Stimulated activated memory B cell treated with anti-CD40 and anti-IgM and Interleukin-4, amounts not matched to agents 10 μg/mL and 1 μg/mL and 100 μg/mL, for 72 hours (primary cell): Measurements from ENCODE around the gene APOL3.
"Not testable (repeated sequence)": the region's sequence is repeated elsewhere in the genome, so short reads cannot be mapped to it uniquely, and the experiment has no call there.

Experiments used
- ATAC-seq: fragments of 150-1000 bp; cut with Tn5 transposase; 2 replicates; pipeline ENCODE4 v1.10.0; 2021
- H3K27ac Mint-ChIP-seq: one replicate; pipeline ENCODE4 v1.8.0; 2022; ENCODE audit warnings: mild to moderate bottlenecking, mixed read lengths
- H3K27me3 Mint-ChIP-seq: one replicate; pipeline ENCODE4 v1.8.0; 2022; ENCODE audit warnings: mixed read lengths
- H3K36me3 Mint-ChIP-seq: one replicate; pipeline ENCODE4 v1.8.0; 2022; ENCODE audit warnings: mixed read lengths
- H3K4me1 Mint-ChIP-seq: one replicate; pipeline ENCODE4 v1.8.0; 2022; ENCODE audit warnings: mixed read lengths
- H3K4me3 Mint-ChIP-seq: one replicate; pipeline ENCODE4 v1.8.0; 2022; ENCODE audit warnings: mild to moderate bottlenecking, moderate library complexity, mixed read lengths
- H3K9me3 Mint-ChIP-seq: one replicate; pipeline ENCODE4 v1.8.0; 2022; ENCODE audit warnings: mixed read lengths

The APOL3 gene

GRCh38 chr22:36136988-36137387, 23.6 kb downstream of the APOL3 start:
- no peak for ATAC-seq
- H3K27me3 Mint-ChIP-seq = no peaks in the 10 kb centered on the region
- no peaks in the 10 kb centered on the region for H3K9me3 Mint-ChIP-seq
- H3K36me3 Mint-ChIP-seq = peaks cover 24% of the 10 kb centered on the region
- H3K4me3 Mint-ChIP-seq = no peak overlapping the region
- no peak overlapping the region for H3K27ac Mint-ChIP-seq
- no peaks in the 10 kb centered on the region for H3K4me1 Mint-ChIP-seq

DNA sequence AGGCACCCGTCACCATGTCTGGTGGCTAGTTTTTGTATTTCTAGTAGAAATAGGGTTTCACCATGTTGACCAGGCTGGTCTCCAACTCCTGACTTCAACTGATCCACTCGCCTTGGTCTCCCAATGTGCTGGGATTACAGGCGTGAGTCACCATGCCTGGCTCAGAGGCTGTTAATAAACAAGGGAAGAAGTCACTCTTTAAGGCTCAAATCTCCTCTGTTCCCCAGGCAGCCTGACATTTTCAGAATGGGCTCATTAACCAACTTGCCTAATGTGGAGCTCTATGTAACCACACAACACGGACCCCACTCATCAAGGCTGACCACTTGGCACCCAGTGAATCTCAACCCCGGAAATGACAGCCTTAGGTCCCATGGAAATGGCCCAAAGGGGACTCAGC, 24.1 kb downstream of the APOL3 start:
- ATAC-seq = no peak
- Mint-ChIP-seq H3K27me3 (no peaks in the 10 kb centered on the region), H3K27ac (no peak overlapping the region), H3K4me1 (no peaks in the 10 kb centered on the region), H3K36me3 (peaks cover 19% of the 10 kb centered on the region), H3K9me3 (no peaks in the 10 kb centered on the region), H3K4me3 (no peak overlapping the region)

GRCh38 chr22:36135306-36135980, 25.1 kb downstream of the APOL3 start:
- H3K4me3 Mint-ChIP-seq = no peak overlapping the region
- no peak for ATAC-seq
- peaks cover 9% of the 10 kb centered on the region for H3K36me3 Mint-ChIP-seq
- no peaks in the 10 kb centered on the region for H3K4me1 Mint-ChIP-seq
- no peak overlapping the region for H3K27ac Mint-ChIP-seq
- peaks cover 6% of the 10 kb centered on the region for H3K27me3 Mint-ChIP-seq
- H3K9me3 Mint-ChIP-seq = no peaks in the 10 kb centered on the region

- H3K4me3 Mint-ChIP-seq = no peak overlapping the region
- H3K27ac Mint-ChIP-seq = no peak overlapping the region
- no peak for ATAC-seq
- no peaks in the 10 kb centered on the region for H3K36me3 Mint-ChIP-seq
- H3K27me3 Mint-ChIP-seq = peaks cover 18% of the 10 kb centered on the region
- H3K4me1 Mint-ChIP-seq = no peaks in the 10 kb centered on the region
- H3K9me3 Mint-ChIP-seq = no peaks in the 10 kb centered on the region
Measured at GRCh38 chr22:36134182-36134581, 26.4 kb downstream of the APOL3 start.

GRCh38 chr22:36131907-36132306, 28.6 kb downstream of the APOL3 start:
- Mint-ChIP-seq H3K27ac (no peak overlapping the region), H3K36me3 (no peaks in the 10 kb centered on the region), H3K9me3 (no peaks in the 10 kb centered on the region), H3K4me1 (no peaks in the 10 kb centered on the region), H3K4me3 (no peak overlapping the region), H3K27me3 (peaks cover 40% of the 10 kb centered on the region)
- no peak for ATAC-seq

DNA sequence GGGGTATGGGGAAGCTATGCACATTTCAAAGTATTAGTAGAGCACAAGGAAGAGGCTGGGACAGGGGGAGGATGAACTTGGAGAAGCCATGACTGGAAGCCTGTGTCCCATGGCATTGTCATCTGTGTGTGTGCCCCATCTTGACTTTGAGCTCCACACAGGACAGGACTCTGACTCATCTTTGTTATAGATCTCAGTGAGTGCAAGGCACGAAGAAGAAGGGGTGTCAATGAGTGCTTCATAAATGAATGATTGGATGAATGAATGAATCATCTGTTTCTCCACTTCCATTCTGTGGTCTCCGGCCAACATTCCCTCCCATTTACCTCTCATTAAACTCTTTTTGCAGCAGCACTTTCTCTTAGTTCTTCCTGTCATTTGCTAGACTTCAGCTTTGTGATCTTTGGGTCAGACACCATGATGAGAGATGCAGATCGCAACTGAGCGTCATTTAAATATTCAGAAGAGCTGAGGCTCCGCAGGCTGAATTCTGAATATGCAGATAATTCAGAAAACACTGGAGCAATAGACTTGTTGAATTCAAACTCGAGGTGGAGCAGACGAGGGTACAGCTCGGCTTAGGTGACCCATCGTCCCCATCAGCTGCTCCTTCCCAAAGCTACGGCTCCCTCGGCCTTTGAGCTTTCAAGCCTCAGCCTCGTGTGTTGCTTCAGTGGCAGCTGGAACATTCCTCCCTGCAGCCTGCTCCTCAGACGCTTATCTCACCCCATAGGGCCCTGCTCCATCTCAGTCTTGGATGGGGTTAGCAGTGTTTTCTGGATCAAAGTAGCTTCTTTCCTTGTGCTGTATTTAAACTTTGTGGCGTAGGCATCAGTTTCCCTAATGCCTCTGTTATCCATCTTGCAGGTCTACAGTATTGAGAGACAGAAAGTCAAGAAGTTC, 30.8 kb downstream of the APOL3 start:
- Mint-ChIP-seq H3K27me3 (peaks cover 46% of the 10 kb centered on the region), H3K36me3 (no peaks in the 10 kb centered on the region), H3K9me3 (no peaks in the 10 kb centered on the region), H3K27ac (no peak overlapping the region), H3K4me3 (no peak overlapping the region), H3K4me1 (no peaks in the 10 kb centered on the region)
- ATAC-seq = no peak

DNA sequence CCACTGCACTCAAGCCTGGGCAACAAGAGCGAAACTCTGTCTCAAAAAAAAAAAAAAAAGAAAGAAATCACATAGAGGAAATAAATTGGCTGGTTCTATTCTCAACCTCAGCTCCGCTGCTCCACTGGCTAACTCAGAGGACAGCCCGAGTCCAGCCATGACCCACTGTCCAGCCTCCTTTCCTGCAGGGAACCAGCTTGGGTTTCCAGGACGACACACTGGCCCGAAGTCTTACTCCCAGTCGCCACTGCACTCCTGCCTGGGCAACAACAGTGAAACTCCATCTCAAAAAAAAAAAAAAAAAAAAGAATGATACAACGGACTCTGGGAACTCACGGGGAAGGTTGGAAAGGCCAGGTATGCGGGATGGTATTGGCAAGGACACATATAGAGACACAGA, 31.5 kb downstream of the APOL3 start:
- no peak overlapping the region for H3K27ac Mint-ChIP-seq
- no peak for ATAC-seq

DNA sequence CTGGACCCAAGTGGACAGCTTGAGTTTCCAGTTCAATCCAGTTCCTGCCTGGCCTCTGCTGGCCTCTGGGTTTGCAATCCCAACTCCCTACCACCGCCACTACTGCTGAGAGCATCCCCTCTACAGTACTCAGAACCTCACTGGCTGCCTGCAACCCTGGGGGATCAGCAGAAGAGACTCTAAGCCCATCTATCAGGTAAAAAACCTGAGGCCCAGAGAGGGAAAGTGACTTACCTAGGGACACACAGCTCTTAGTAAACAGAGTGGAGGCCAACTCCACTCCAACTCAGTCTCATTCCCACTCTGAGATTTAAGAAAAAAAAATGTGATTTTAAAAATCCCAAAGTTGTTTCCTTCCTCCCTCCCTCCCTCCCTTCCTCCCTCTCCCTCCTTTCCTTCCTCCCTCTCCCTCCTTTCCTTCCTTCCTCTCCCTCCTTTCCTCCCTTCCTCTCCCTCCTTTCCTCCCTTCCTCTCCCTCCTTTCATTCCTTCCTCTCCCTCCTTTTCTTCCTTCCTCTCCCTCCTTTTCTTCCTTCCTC, 34.5 kb downstream of the APOL3 start:
- Mint-ChIP-seq H3K9me3 (no peaks in the 10 kb centered on the region), H3K4me3 (no peak overlapping the region), H3K4me1 (peaks cover 10% of the 10 kb centered on the region)

More for the DNA sequence above, 31.5 kb downstream of the APOL3 start:
- Mint-ChIP-seq H3K4me1 (peaks cover 5% of the 10 kb centered on the region), H3K36me3 (no peaks in the 10 kb centered on the region), H3K27me3 (peaks cover 46% of the 10 kb centered on the region), H3K4me3 (no peak overlapping the region), H3K9me3 (no peaks in the 10 kb centered on the region)

GRCh38 chr22:36125434-36125833, 35.1 kb downstream of the APOL3 start:
- H3K27me3 Mint-ChIP-seq = peaks cover 40% of the 10 kb centered on the region
- H3K36me3 Mint-ChIP-seq = no peaks in the 10 kb centered on the region
- no peak overlapping the region for H3K27ac Mint-ChIP-seq
- H3K4me3 Mint-ChIP-seq = no peak overlapping the region
- no peak for ATAC-seq
- peaks cover 10% of the 10 kb centered on the region for H3K4me1 Mint-ChIP-seq
- H3K9me3 Mint-ChIP-seq = no peaks in the 10 kb centered on the region

More for the DNA sequence above, 34.5 kb downstream of the APOL3 start:
- no peak for ATAC-seq
- H3K36me3 Mint-ChIP-seq = no peaks in the 10 kb centered on the region
- no peak overlapping the region for H3K27ac Mint-ChIP-seq
- H3K27me3 Mint-ChIP-seq = peaks cover 46% of the 10 kb centered on the region

GRCh38 chr22:36124666-36125065, 35.9 kb downstream of the APOL3 start:
- Mint-ChIP-seq H3K9me3 (no peaks in the 10 kb centered on the region), H3K4me3 (no peak overlapping the region), H3K27me3 (peaks cover 32% of the 10 kb centered on the region), H3K36me3 (no peaks in the 10 kb centered on the region), H3K27ac (peak overlapping the region; percentile 65), H3K4me1 (peaks cover 10% of the 10 kb centered on the region)
- no peak for ATAC-seq

GRCh38 chr22:36123673-36124630, 36.6 kb downstream of the APOL3 start:
- Mint-ChIP-seq H3K27me3 (peaks cover 25% of the 10 kb centered on the region), H3K4me3 (peak overlapping the region; percentile 81), H3K27ac (peak overlapping the region; percentile 65), H3K36me3 (no peaks in the 10 kb centered on the region), H3K4me1 (peaks cover 10% of the 10 kb centered on the region), H3K9me3 (no peaks in the 10 kb centered on the region)
- ATAC-seq = peak; percentile 99

GRCh38 chr22:36120621-36121351, 39.8 kb downstream of the APOL3 start:
- not testable (repeated sequence) for H3K9me3 Mint-ChIP-seq, H3K4me3 Mint-ChIP-seq, H3K27ac Mint-ChIP-seq, H3K36me3 Mint-ChIP-seq, ATAC-seq, H3K4me1 Mint-ChIP-seq, H3K27me3 Mint-ChIP-seq

DNA sequence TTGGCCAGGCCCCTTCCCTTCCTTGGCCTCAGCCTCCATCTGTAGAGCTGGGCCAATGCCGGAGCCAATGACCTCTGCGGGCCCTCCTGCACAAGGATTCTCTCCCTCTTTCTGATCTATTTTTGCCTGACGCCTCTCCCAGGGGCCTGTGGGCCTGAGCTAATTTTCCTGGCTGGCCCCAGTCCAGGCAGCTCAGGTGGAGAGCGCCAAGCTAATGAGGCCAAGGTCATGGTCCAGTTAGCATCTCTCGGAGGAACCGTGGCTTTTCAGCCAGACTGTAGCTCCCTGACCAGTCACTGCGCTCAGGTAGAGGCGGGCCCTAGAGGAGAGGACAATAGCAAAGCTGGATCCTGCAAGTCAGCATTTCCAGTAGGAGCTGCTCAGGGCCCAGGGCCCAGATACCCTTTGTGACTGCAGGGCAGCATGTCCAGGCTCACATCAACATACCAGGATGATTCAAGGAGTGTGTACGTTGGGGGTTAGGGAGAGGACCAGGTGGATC, 43.5 kb downstream of the APOL3 start:
- no peak overlapping the region for H3K27ac Mint-ChIP-seq
- no peaks in the 10 kb centered on the region for H3K9me3 Mint-ChIP-seq
- H3K27me3 Mint-ChIP-seq = no peaks in the 10 kb centered on the region
- no peak overlapping the region for H3K4me3 Mint-ChIP-seq
- no peaks in the 10 kb centered on the region for H3K4me1 Mint-ChIP-seq
- no peak for ATAC-seq
- no peaks in the 10 kb centered on the region for H3K36me3 Mint-ChIP-seq

- Mint-ChIP-seq H3K4me3 (no peak overlapping the region), H3K9me3 (no peaks in the 10 kb centered on the region), H3K36me3 (no peaks in the 10 kb centered on the region), H3K4me1 (no peaks in the 10 kb centered on the region), H3K27me3 (peaks cover 6% of the 10 kb centered on the region), H3K27ac (no peak overlapping the region)
- ATAC-seq = no peak
Measured at GRCh38 chr22:36116127-36116526, 44.4 kb downstream of the APOL3 start.
